WTC11 (cell line): ENCODE results near the gene CDH22. TPM values are rescaled to one million over a fixed set of nuclear protein-coding genes. Genes with fewer than 3 reads are reported as not detected.

Source experiments
- ATAC-seq: fragments of 200-7000 bp; cut with Tn5 transposase; 2 replicates; pipeline ENCODE4 v1.10.0; 2021; ENCODE audit warnings: mild to moderate bottlenecking, moderate library complexity
- CTCF ChIA-PET: fragments of 300-600 bp; sonication (Branson Sonifier 250); formaldehyde crosslinking; loops from one replicate; lab custom pipeline; 2021; ENCODE audit warnings: antibody characterized with exemption; lab: Charles Lee
- POLR2A ChIA-PET: fragments of 350-600 bp; sonication (Branson Sonifier 250); formaldehyde crosslinking; loops from one replicate; lab custom pipeline; 2021; ENCODE audit warnings: antibody characterized with exemption; lab: Charles Lee
- DNase-seq: peaks from one replicate; pipeline ENCODE4 v3.0.0; 2021; ENCODE audit warnings: low spot score
- H3K27ac Mint-ChIP-seq: 2 replicates; pipeline ENCODE4 v1.8.0; 2021; ENCODE audit warnings: mixed read lengths
- H3K27me3 Mint-ChIP-seq: 2 replicates; pipeline ENCODE4 v1.8.0; 2021; ENCODE audit warnings: low read depth, mild to moderate bottlenecking, moderate library complexity, mixed read lengths
- H3K36me3 Mint-ChIP-seq: 2 replicates; pipeline ENCODE4 v1.8.0; 2021; ENCODE audit warnings: mixed read lengths
- H3K4me1 Mint-ChIP-seq: 2 replicates; pipeline ENCODE4 v1.8.0; 2022; ENCODE audit warnings: mixed read lengths
- H3K4me3 Mint-ChIP-seq: 2 replicates; pipeline ENCODE4 v1.8.0; 2021; ENCODE audit warnings: mild to moderate bottlenecking, moderate library complexity, mixed read lengths
- H3K9me3 Mint-ChIP-seq: 2 replicates; pipeline ENCODE4 v1.8.0; 2021; ENCODE audit warnings: mixed read lengths
- CBFB ChIP-seq: sonication (generic); formaldehyde crosslinking; IDR thresholded peaks from 2 replicates; pipeline ENCODE4 v1.8.1; 2022; ENCODE audit warnings: mild to moderate bottlenecking, low read depth, missing genetic modification reagents
- CREM ChIP-seq: sonication (generic); formaldehyde crosslinking; IDR thresholded peaks from 2 replicates; pipeline ENCODE4 v1.8.1; 2022; ENCODE audit warnings: mild to moderate bottlenecking, missing genetic modification reagents, moderate library complexity
- FOXK1 ChIP-seq: sonication (generic); formaldehyde crosslinking; IDR thresholded peaks from 2 replicates; pipeline ENCODE4 v1.8.0; 2022; ENCODE audit warnings: mild to moderate bottlenecking, moderate library complexity, missing genetic modification reagents
- FOXP1 ChIP-seq: sonication (generic); formaldehyde crosslinking; IDR thresholded peaks from 2 replicates; pipeline ENCODE4 v1.8.0; 2022; ENCODE audit warnings: missing genetic modification reagents, mild to moderate bottlenecking, moderate library complexity, borderline replicate concordance
- IRF2 ChIP-seq: sonication (generic); formaldehyde crosslinking; IDR thresholded peaks from 2 replicates; pipeline ENCODE4 v1.8.0; 2022; ENCODE audit warnings: low read depth, missing genetic modification reagents, borderline replicate concordance
- KAT7 ChIP-seq: sonication (generic); formaldehyde crosslinking; IDR thresholded peaks from 2 replicates; pipeline ENCODE4 v1.8.1; 2023; ENCODE audit warnings: missing genetic modification reagents, mild to moderate bottlenecking, borderline replicate concordance
- OVOL2 ChIP-seq: fragments of 250-450 bp; sonication (Bioruptor Pico); IDR thresholded peaks from 2 replicates; pipeline ENCODE4 v1.9.0; 2021; ENCODE audit warnings: mild to moderate bottlenecking, borderline replicate concordance
- SMAD4 ChIP-seq: sonication (generic); formaldehyde crosslinking; IDR thresholded peaks from 2 replicates; pipeline ENCODE4 v1.8.0; 2022; ENCODE audit warnings: mild to moderate bottlenecking, missing genetic modification reagents
- TEAD1 ChIP-seq: sonication (generic); formaldehyde crosslinking; IDR thresholded peaks from 2 replicates; pipeline ENCODE4 v1.8.0; 2022; ENCODE audit warnings: mild to moderate bottlenecking, missing genetic modification reagents
- ZNF232 ChIP-seq: sonication (generic); formaldehyde crosslinking; IDR thresholded peaks from 2 replicates; pipeline ENCODE4 v1.8.0; 2022; ENCODE audit warnings: mild to moderate bottlenecking, missing genetic modification reagents
- total RNA-seq: library from RNA; stranded (reverse); gene quantifications from 3 replicates; pipeline ENCODE4 v1.2.3, GENCODE V29; 2021
- TF ChIP-seq, protein P1 (sequence below): sonication (generic); formaldehyde crosslinking; IDR thresholded peaks from 2 replicates; pipeline ENCODE4 v1.8.0; 2023; ENCODE audit warnings: missing genetic modification reagents, mild to moderate bottlenecking, borderline replicate concordance
- TF ChIP-seq, protein P2 (sequence below): sonication (generic); formaldehyde crosslinking; IDR thresholded peaks from 2 replicates; pipeline ENCODE4 v1.8.1; 2023; ENCODE audit warnings: mild to moderate bottlenecking, moderate library complexity, missing genetic modification reagents
- TF ChIP-seq, protein P3 (sequence below): sonication (generic); formaldehyde crosslinking; IDR thresholded peaks from 2 replicates; pipeline ENCODE4 v1.8.0; 2022; ENCODE audit warnings: mild to moderate bottlenecking, missing genetic modification reagents
- TF ChIP-seq, protein P4 (sequence below): sonication (generic); formaldehyde crosslinking; IDR thresholded peaks from 2 replicates; pipeline ENCODE4 v1.8.1; 2022; ENCODE audit warnings: mild to moderate bottlenecking, moderate library complexity, missing genetic modification reagents
- TF ChIP-seq, protein P5 (sequence below): sonication (generic); formaldehyde crosslinking; IDR thresholded peaks from 2 replicates; pipeline ENCODE4 v1.8.1; 2023; ENCODE audit warnings: mild to moderate bottlenecking, missing genetic modification reagents
- TF ChIP-seq, protein P6 (sequence below): fragments of 250-450 bp; sonication (Bioruptor Pico); IDR thresholded peaks from 2 replicates; pipeline ENCODE4 v1.9.0; 2021; ENCODE audit warnings: moderate library complexity, mild to moderate bottlenecking, inconsistent platforms, borderline replicate concordance
- TF ChIP-seq, protein P7 (sequence below): fragments of 200-600 bp; IDR thresholded peaks from 2 replicates; pipeline ENCODE4 v1.8.0; 2022; ENCODE audit warnings: antibody characterized with exemption
- TF ChIP-seq, protein P8 (sequence below): sonication (generic); formaldehyde crosslinking; IDR thresholded peaks from 2 replicates; pipeline ENCODE4 v1.8.1; 2023; ENCODE audit warnings: mild to moderate bottlenecking, missing genetic modification reagents, moderate library complexity

Gene CDH22
- total RNA-seq, 1 experiment from 2014 or later: 0.13 TPM

DNA sequence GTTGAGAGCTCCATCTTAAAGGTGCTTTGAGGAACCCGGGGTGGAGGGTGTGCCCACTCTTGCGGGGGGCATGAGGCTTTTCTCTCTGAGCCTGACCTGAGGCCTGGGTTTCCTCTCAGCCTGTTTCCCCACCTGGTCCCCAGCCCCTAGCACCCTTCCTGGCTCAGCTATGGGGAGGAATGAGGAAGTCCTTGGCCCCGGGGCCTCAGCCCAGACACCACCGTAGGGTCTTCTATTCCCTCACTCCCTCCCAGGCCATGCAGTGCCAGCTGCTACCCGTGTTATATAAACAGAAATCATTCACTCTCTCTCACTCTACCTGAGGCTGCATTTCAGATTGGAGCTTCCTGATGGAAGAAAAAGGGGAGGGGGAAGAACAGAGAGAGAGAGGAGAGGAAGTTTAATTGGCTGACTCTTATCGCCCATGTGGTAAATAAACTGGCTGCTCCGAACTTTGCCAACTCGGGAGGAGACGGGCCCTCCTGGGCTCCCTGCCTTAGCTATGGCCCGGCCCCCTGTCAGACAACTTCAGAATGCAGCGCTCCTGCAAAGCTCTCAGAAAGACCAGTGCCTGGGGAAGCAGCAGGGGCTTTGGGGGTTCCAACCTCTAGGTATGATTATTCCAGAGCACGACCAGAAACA, 2.8 kb downstream of the CDH22 start (continued):
- TF ChIP-seq, protein P1, sequence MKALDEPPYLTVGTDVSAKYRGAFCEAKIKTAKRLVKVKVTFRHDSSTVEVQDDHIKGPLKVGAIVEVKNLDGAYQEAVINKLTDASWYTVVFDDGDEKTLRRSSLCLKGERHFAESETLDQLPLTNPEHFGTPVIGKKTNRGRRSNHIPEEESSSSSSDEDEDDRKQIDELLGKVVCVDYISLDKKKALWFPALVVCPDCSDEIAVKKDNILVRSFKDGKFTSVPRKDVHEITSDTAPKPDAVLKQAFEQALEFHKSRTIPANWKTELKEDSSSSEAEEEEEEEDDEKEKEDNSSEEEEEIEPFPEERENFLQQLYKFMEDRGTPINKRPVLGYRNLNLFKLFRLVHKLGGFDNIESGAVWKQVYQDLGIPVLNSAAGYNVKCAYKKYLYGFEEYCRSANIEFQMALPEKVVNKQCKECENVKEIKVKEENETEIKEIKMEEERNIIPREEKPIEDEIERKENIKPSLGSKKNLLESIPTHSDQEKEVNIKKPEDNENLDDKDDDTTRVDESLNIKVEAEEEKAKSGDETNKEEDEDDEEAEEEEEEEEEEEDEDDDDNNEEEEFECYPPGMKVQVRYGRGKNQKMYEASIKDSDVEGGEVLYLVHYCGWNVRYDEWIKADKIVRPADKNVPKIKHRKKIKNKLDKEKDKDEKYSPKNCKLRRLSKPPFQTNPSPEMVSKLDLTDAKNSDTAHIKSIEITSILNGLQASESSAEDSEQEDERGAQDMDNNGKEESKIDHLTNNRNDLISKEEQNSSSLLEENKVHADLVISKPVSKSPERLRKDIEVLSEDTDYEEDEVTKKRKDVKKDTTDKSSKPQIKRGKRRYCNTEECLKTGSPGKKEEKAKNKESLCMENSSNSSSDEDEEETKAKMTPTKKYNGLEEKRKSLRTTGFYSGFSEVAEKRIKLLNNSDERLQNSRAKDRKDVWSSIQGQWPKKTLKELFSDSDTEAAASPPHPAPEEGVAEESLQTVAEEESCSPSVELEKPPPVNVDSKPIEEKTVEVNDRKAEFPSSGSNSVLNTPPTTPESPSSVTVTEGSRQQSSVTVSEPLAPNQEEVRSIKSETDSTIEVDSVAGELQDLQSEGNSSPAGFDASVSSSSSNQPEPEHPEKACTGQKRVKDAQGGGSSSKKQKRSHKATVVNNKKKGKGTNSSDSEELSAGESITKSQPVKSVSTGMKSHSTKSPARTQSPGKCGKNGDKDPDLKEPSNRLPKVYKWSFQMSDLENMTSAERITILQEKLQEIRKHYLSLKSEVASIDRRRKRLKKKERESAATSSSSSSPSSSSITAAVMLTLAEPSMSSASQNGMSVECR (CRISPR knock-in tag): no peak
- TF ChIP-seq, protein P2, sequence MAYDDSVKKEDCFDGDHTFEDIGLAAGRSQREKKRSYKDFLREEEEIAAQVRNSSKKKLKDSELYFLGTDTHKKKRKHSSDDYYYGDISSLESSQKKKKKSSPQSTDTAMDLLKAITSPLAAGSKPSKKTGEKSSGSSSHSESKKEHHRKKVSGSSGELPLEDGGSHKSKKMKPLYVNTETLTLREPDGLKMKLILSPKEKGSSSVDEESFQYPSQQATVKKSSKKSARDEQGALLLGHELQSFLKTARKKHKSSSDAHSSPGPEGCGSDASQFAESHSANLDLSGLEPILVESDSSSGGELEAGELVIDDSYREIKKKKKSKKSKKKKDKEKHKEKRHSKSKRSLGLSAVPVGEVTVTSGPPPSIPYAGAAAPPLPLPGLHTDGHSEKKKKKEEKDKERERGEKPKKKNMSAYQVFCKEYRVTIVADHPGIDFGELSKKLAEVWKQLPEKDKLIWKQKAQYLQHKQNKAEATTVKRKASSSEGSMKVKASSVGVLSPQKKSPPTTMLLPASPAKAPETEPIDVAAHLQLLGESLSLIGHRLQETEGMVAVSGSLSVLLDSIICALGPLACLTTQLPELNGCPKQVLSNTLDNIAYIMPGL (CRISPR knock-in tag): no peak
- TF ChIP-seq CBFB (CRISPR knock-in tag) (no peak), OVOL2 (CRISPR knock-in tag) (no peak)
- TF ChIP-seq, protein P3, sequence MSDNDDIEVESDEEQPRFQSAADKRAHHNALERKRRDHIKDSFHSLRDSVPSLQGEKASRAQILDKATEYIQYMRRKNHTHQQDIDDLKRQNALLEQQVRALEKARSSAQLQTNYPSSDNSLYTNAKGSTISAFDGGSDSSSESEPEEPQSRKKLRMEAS (CRISPR knock-in tag): no peak

DNA sequence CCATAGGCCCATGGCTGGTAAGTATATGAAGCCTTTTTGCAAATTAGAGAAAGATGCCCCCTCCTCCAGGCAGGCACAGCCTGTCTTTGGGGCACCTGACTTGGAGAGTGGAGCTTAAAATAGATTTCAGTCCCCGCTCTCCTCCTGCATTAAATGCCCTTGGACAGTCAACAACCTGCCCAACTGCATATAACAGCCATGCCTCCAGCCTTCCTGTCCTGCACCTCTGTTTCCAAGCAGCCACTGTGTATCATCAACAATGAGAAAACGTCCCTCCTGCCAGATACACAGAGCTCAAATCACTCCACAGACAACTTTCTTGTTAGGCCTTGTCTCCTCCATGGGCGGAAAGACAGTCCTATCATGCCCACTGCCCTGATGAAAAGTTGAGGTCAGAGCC, 3.4 kb downstream of the CDH22 start:
- TF ChIP-seq FOXK1 (CRISPR knock-in tag): no peak
- TF ChIP-seq, protein P4, sequence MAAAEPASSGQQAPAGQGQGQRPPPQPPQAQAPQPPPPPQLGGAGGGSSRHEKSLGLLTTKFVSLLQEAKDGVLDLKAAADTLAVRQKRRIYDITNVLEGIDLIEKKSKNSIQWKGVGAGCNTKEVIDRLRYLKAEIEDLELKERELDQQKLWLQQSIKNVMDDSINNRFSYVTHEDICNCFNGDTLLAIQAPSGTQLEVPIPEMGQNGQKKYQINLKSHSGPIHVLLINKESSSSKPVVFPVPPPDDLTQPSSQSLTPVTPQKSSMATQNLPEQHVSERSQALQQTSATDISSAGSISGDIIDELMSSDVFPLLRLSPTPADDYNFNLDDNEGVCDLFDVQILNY: no peak
- TF ChIP-seq, protein P5, sequence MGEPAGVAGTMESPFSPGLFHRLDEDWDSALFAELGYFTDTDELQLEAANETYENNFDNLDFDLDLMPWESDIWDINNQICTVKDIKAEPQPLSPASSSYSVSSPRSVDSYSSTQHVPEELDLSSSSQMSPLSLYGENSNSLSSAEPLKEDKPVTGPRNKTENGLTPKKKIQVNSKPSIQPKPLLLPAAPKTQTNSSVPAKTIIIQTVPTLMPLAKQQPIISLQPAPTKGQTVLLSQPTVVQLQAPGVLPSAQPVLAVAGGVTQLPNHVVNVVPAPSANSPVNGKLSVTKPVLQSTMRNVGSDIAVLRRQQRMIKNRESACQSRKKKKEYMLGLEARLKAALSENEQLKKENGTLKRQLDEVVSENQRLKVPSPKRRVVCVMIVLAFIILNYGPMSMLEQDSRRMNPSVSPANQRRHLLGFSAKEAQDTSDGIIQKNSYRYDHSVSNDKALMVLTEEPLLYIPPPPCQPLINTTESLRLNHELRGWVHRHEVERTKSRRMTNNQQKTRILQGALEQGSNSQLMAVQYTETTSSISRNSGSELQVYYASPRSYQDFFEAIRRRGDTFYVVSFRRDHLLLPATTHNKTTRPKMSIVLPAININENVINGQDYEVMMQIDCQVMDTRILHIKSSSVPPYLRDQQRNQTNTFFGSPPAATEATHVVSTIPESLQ (CRISPR knock-in tag): no peak
- no peak for TF ChIP-seq OVOL2 (CRISPR knock-in tag)
- TF ChIP-seq ZNF232 (CRISPR knock-in tag): no peak
- TF ChIP-seq CREM (CRISPR knock-in tag): no peak
- no peak overlapping the region for H3K27ac Mint-ChIP-seq
- ChIA-PET CTCF (interaction anchor here (0.6 to 3.5 kb wide), 9 partner anchors 12 to 176 kb away, joined by 3 to 99 read pairs (median 4); no protein-coding TSS in a partner anchor), POLR2A (no interaction called here)
- ATAC-seq: no peak
- peaks cover 47% of the 10 kb centered on the region for H3K27me3 Mint-ChIP-seq
- H3K36me3 Mint-ChIP-seq: no peaks in the 10 kb centered on the region
- no peak overlapping the region for H3K4me3 Mint-ChIP-seq
- H3K4me1 Mint-ChIP-seq: peaks cover 6% of the 10 kb centered on the region
- H3K9me3 Mint-ChIP-seq: no peaks in the 10 kb centered on the region
- DNase-seq: no peak

DNA sequence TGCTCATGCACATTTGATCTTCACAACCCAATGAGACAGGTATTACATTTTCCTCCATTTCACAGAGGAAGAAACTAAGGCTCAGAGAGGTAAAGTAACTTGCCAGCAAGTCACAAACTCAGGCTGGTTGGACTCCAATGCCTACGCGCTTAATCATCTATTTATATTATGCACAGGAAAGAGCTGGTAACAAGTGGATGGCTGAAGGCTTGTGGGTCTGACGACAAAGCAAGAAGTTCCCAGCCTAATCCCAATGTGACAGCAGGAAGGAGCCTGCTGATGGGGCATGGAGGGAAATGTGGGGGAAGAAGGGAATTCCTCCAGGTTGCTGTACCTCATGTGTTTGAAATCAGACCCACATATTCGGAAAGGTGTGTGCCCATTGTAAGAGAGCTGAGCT, 3.9 kb downstream of the CDH22 start:
- Mint-ChIP-seq H3K36me3 (no peaks in the 10 kb centered on the region), H3K4me1 (peaks cover 6% of the 10 kb centered on the region), H3K9me3 (no peaks in the 10 kb centered on the region), H3K4me3 (no peak overlapping the region), H3K27me3 (peaks cover 42% of the 10 kb centered on the region), H3K27ac (no peak overlapping the region)
- ChIA-PET CTCF (interaction anchor here (0.6 to 3.5 kb wide), 4 partner anchors 45 to 176 kb away, joined by 3 to 99 read pairs (median 28); no protein-coding TSS in a partner anchor), POLR2A (no interaction called here)
- DNase-seq: no peak
- ATAC-seq: no peak
- TF ChIP-seq, protein P6, sequence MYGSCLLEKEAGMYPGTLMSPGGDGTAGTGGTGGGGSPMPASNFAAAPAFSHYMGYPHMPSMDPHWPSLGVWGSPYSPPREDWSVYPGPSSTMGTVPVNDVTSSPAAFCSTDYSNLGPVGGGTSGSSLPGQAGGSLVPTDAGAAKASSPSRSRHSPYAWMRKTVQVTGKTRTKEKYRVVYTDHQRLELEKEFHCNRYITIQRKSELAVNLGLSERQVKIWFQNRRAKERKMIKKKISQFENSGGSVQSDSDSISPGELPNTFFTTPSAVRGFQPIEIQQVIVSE (CRISPR knock-in tag): no peak
- TF ChIP-seq, protein P7, sequence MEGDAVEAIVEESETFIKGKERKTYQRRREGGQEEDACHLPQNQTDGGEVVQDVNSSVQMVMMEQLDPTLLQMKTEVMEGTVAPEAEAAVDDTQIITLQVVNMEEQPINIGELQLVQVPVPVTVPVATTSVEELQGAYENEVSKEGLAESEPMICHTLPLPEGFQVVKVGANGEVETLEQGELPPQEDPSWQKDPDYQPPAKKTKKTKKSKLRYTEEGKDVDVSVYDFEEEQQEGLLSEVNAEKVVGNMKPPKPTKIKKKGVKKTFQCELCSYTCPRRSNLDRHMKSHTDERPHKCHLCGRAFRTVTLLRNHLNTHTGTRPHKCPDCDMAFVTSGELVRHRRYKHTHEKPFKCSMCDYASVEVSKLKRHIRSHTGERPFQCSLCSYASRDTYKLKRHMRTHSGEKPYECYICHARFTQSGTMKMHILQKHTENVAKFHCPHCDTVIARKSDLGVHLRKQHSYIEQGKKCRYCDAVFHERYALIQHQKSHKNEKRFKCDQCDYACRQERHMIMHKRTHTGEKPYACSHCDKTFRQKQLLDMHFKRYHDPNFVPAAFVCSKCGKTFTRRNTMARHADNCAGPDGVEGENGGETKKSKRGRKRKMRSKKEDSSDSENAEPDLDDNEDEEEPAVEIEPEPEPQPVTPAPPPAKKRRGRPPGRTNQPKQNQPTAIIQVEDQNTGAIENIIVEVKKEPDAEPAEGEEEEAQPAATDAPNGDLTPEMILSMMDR: no peak
- TF ChIP-seq, protein P8, sequence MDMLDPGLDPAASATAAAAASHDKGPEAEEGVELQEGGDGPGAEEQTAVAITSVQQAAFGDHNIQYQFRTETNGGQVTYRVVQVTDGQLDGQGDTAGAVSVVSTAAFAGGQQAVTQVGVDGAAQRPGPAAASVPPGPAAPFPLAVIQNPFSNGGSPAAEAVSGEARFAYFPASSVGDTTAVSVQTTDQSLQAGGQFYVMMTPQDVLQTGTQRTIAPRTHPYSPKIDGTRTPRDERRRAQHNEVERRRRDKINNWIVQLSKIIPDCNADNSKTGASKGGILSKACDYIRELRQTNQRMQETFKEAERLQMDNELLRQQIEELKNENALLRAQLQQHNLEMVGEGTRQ (CRISPR knock-in tag): no peak
- TF ChIP-seq IRF2 (CRISPR knock-in tag) (no peak), SMAD4 (CRISPR knock-in tag) (no peak), TEAD1 (CRISPR knock-in tag) (no peak), FOXP1 (CRISPR knock-in tag) (no peak), KAT7 (CRISPR knock-in tag) (no peak)
- TF ChIP-seq, protein P4: no peak
